Neural progenitor cell (in vitro differentiated cells): ENCODE data around the gene GNB3. TPM values are rescaled to one million over a fixed set of nuclear protein-coding genes. Genes with fewer than 3 reads are reported as not detected.
"Not testable (repeated sequence)": the region's sequence is repeated elsewhere in the genome, so short reads cannot be mapped to it uniquely, and the experiment has no call there.

Source experiments
- DNase-seq: peaks from one replicate; pipeline ENCODE4 v3.0.0-alpha.2; 2016; ENCODE audit warnings: low spot score
- H2AFZ ChIP-seq: fragments of 200-600 bp; sonication (generic); replicated peaks from 2 replicates; pipeline ENCODE4 v1.6.1; 2016; ENCODE audit warnings: antibody characterized with exemption
- H3F3A ChIP-seq: fragments of 200-600 bp; sonication (generic); 2 replicates; pipeline ENCODE4 v1.6.1; 2016; ENCODE audit warnings: antibody characterized with exemption, low read depth
- H3K27ac ChIP-seq: fragments of 200-600 bp; sonication (generic); 2 replicates; pipeline ENCODE4 v1.5.1; 2016; ENCODE audit warnings: mild to moderate bottlenecking
- H3K27me3 ChIP-seq: fragments of 200-600 bp; sonication (generic); 2 replicates; pipeline ENCODE4 v1.6.1; 2016; ENCODE audit warnings: mild to moderate bottlenecking, moderate library complexity
- H3K36me3 ChIP-seq: fragments of 200-600 bp; sonication (generic); 2 replicates; pipeline ENCODE4 v1.5.1; 2016
- H3K4me1 ChIP-seq: fragments of 200-600 bp; sonication (generic); 2 replicates; pipeline ENCODE4 v1.6.1; 2016; ENCODE audit warnings: mixed run types
- H3K4me2 ChIP-seq: fragments of 200-600 bp; sonication (generic); 2 replicates; pipeline ENCODE4 v1.6.1; 2016
- H3K4me3 ChIP-seq: fragments of 200-600 bp; sonication (generic); 2 replicates; pipeline ENCODE4 v1.5.1; 2016
- H3K79me2 ChIP-seq: fragments of 200-600 bp; sonication (generic); 2 replicates; pipeline ENCODE4 v1.6.1; 2016; ENCODE audit warnings: low read depth
- H3K9ac ChIP-seq: fragments of 200-600 bp; sonication (generic); 2 replicates; pipeline ENCODE4 v1.6.1; 2016
- H3K9me3 ChIP-seq: fragments of 200-600 bp; sonication (generic); 2 replicates; pipeline ENCODE4 v1.5.1; 2016; ENCODE audit warnings: low read depth
- H4K20me1 ChIP-seq: fragments of 200-600 bp; sonication (generic); 2 replicates; pipeline ENCODE4 v1.6.1; 2016; ENCODE audit warnings: low read depth
- H3K27ac Mint-ChIP-seq: 3 replicates; pipeline ENCODE4 v1.8.0; 2021; ENCODE audit warnings: mixed read lengths
- H3K27me3 Mint-ChIP-seq: 2 replicates; pipeline ENCODE4 v1.8.0; 2022; ENCODE audit warnings: low read depth, mild to moderate bottlenecking, inconsistent platforms, moderate library complexity, mixed read lengths; ENCODE audit not compliant: insufficient read depth
- H3K36me3 Mint-ChIP-seq: 3 replicates; pipeline ENCODE4 v1.8.0; 2021; ENCODE audit warnings: mixed read lengths
- H3K4me1 Mint-ChIP-seq: 3 replicates; pipeline ENCODE4 v1.8.0; 2021; ENCODE audit warnings: mixed read lengths
- H3K4me3 Mint-ChIP-seq: 3 replicates; pipeline ENCODE4 v1.8.0; 2021; ENCODE audit warnings: mild to moderate bottlenecking, moderate library complexity, mixed read lengths
- H3K9me3 Mint-ChIP-seq: 3 replicates; pipeline ENCODE4 v1.8.0; 2020; ENCODE audit warnings: mixed read lengths
- CTCF ChIP-seq: fragments of 200-600 bp; sonication (generic); IDR thresholded peaks from 2 replicates; pipeline ENCODE4 v1.5.1; 2017; ENCODE audit warnings: antibody characterized with exemption, mild to moderate bottlenecking
- EZH2 ChIP-seq: fragments of 200-600 bp; sonication (generic); IDR thresholded peaks from 2 replicates; pipeline ENCODE4 v1.6.1; 2017; ENCODE audit warnings: antibody characterized with exemption, mild to moderate bottlenecking, moderate library complexity
- EZH2phosphoT487 ChIP-seq: fragments of 200-600 bp; sonication (generic); IDR thresholded peaks from 2 replicates; pipeline ENCODE4 v1.6.1; 2017; ENCODE audit warnings: antibody characterized with exemption
- total RNA-seq: library from RNA; depleted of rRNA; stranded (reverse); fragments of >200 nt; gene quantifications from 2 replicates; pipeline ENCODE4 v1.2.3, GENCODE V29; 2015; ENCODE audit warnings: low replicate concordance

Gene GNB3
- total RNA-seq, 1 donor from 2014 or later: 2.7 TPM

DNA sequence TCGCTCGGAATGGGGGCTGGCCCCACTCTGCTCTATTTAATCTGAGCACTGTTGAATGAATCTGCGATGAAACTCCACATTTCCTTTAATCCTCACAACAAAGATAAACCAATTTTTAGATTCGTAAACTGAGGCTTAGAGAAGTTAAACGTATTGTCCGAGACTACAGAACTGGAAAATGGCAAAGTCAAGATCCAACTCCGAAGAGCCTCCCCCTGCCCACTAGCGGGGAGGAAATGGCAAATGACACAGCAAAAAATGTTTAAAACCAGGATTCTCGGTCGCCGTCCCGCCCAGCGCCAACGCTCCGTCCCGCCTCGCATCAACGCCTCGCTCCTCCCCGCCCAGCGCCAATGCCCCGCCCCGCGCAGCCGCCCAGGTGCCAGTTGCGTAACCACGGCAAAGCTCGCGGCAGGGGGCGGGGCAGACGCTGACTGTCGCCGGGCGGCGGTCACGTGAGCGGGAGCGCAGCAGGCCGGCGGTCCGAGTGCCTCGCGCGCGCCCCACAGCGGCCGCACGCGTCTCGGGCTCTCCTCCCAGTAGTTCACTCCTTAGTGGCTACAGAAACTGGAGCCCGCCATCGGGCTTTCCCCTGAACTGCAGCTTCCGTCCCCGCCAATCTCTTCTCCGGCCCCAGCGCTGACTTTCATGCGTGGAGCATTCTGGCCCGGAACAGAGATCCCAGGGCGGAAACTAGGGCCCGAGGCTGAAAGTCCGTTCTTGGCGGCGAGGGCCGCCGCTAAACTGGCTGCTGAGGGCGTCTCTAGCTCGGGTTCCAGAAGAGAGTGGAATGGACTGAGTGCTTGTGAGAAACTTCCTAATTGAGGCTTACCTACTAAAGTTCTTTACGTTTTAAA is 50.3 kb downstream of the GNB3 start:
- Histone ChIP-seq H3K4me1 (peaks cover 18% of the 10 kb centered on the region), H3K27me3 (no peaks in the 10 kb centered on the region), H3K9me3 (no peaks in the 10 kb centered on the region), H3K79me2 (no peaks in the 10 kb centered on the region), H3F3A (peaks cover 32% of the 10 kb centered on the region), H3K9ac (no peak overlapping the region), H2AFZ (peak overlapping the region; percentile 89), H3K4me3 (peak overlapping the region; percentile 47), H3K27ac (peak overlapping the region; percentile 49), H4K20me1 (no peaks in the 10 kb centered on the region), H3K36me3 (no peaks in the 10 kb centered on the region), H3K4me2 (peak overlapping the region; percentile 81)
- Mint-ChIP-seq H3K4me1 (peaks cover 26% of the 10 kb centered on the region), H3K4me3 (peak overlapping the region; percentile 78), H3K9me3 (no peaks in the 10 kb centered on the region), H3K27me3 (no peaks in the 10 kb centered on the region), H3K36me3 (no peaks in the 10 kb centered on the region), H3K27ac (peak overlapping the region; percentile 97)
- DNase-seq: peak; percentile 99
- TF ChIP-seq EZH2 (no peak), CTCF (peak; percentile 79), EZH2phosphoT487 (no peak)

GRCh38 chr12:6891646-6892001 is 50.9 kb downstream of the GNB3 start:
- no peaks in the 10 kb centered on the region for H3K79me2 ChIP-seq
- H3K9me3 ChIP-seq: no peaks in the 10 kb centered on the region
- Mint-ChIP-seq H3K9me3 (no peaks in the 10 kb centered on the region), H3K4me3 (peak overlapping the region; percentile 78), H3K27me3 (no peaks in the 10 kb centered on the region), H3K4me1 (peaks cover 23% of the 10 kb centered on the region), H3K36me3 (no peaks in the 10 kb centered on the region), H3K27ac (peak overlapping the region; percentile 86)
- H4K20me1 ChIP-seq: no peaks in the 10 kb centered on the region
- peaks cover 15% of the 10 kb centered on the region for H3K4me1 ChIP-seq
- no peak for DNase-seq
- no peaks in the 10 kb centered on the region for H3K36me3 ChIP-seq
- no peak overlapping the region for H3K27ac ChIP-seq
- H2AFZ ChIP-seq: peak overlapping the region; percentile 89
- H3F3A ChIP-seq: peaks cover 28% of the 10 kb centered on the region
- no peak overlapping the region for H3K9ac ChIP-seq
- TF ChIP-seq EZH2 (no peak), EZH2phosphoT487 (no peak), CTCF (no peak)
- H3K4me2 ChIP-seq: peak overlapping the region; percentile 77
- H3K4me3 ChIP-seq: peak overlapping the region; percentile 45
- no peaks in the 10 kb centered on the region for H3K27me3 ChIP-seq

DNA sequence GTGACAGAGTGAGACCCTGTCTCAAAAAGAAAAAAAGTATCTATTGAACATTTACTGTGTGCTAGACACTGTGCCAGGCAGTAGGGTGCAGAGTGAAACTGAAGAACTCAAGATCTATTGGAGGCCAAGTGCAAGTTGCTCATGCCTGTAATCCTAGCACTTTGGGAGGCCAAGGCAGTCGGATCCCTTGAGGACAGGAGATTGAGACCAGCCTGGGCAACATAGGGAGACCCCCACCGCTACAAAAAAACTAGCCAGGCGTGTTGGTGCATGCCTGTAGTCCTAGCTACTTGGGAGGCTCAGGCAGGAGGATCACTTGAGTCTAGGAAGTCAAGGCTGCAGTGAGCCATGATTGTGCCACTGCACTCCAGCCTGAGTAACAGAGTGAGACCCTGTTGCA is 52.0 kb downstream of the GNB3 start:
- H3K27me3 Mint-ChIP-seq, H3K36me3 ChIP-seq, H3K27me3 ChIP-seq, H3K27ac ChIP-seq, DNase-seq, H3K9me3 Mint-ChIP-seq, H3K4me3 ChIP-seq, H3K9me3 ChIP-seq, H3K4me2 ChIP-seq, H4K20me1 ChIP-seq, H3K79me2 ChIP-seq, H3K36me3 Mint-ChIP-seq, H2AFZ ChIP-seq, H3K9ac ChIP-seq, H3K4me1 ChIP-seq: not testable (repeated sequence)
- H3K4me1 Mint-ChIP-seq: peaks cover 23% of the 10 kb centered on the region
- H3K4me3 Mint-ChIP-seq: peak overlapping the region; percentile 65
- H3F3A ChIP-seq: peaks cover 20% of the 10 kb centered on the region
- H3K27ac Mint-ChIP-seq: peak overlapping the region; percentile 74

- TF ChIP-seq EZH2 (no peak), EZH2phosphoT487 (no peak), CTCF (no peak)
- no peak overlapping the region for H3K4me3 ChIP-seq
- no peaks in the 10 kb centered on the region for H3K27me3 ChIP-seq
- H3K79me2 ChIP-seq: no peaks in the 10 kb centered on the region
- peaks cover 18% of the 10 kb centered on the region for H3K4me1 Mint-ChIP-seq
- H3K9me3 Mint-ChIP-seq: no peaks in the 10 kb centered on the region
- H2AFZ ChIP-seq: no peak overlapping the region
- no peak overlapping the region for H3K9ac ChIP-seq
- H3F3A ChIP-seq: peaks cover 20% of the 10 kb centered on the region
- H3K9me3 ChIP-seq: no peaks in the 10 kb centered on the region
- no peak overlapping the region for H3K4me3 Mint-ChIP-seq
- no peaks in the 10 kb centered on the region for H3K27me3 Mint-ChIP-seq
- peaks cover 7% of the 10 kb centered on the region for H3K4me1 ChIP-seq
- no peaks in the 10 kb centered on the region for H4K20me1 ChIP-seq
- DNase-seq: no peak
- no peak overlapping the region for H3K27ac Mint-ChIP-seq
- no peak overlapping the region for H3K27ac ChIP-seq
- H3K4me2 ChIP-seq: no peak overlapping the region
- H3K36me3 ChIP-seq: no peaks in the 10 kb centered on the region
- no peaks in the 10 kb centered on the region for H3K36me3 Mint-ChIP-seq
These were observed 53.6 kb downstream of the GNB3 start for GRCh38 chr12:6894321-6894720.
